ENCODE results near the gene NDRG4.

The NDRG4 gene

GRCh38 chr16:58515125-58515870 lies 15.4 kb downstream of the NDRG4 start, which contains the start of gene SETD6:
Gene SETD6 (plus strand): TSS chr16:58515517. CDS start chr16:58515538, 21 bp downstream.
- peak; percentile 73 for DNase-seq (ENCODE audit: extremely low read depth, low read depth)
- peak within 1 kb of the TSS; percentile 76 for H3K4me3 ChIP-seq (replicated peaks; ENCODE audit: low read depth, low read length)
- TF ChIP-seq, protein P1, sequence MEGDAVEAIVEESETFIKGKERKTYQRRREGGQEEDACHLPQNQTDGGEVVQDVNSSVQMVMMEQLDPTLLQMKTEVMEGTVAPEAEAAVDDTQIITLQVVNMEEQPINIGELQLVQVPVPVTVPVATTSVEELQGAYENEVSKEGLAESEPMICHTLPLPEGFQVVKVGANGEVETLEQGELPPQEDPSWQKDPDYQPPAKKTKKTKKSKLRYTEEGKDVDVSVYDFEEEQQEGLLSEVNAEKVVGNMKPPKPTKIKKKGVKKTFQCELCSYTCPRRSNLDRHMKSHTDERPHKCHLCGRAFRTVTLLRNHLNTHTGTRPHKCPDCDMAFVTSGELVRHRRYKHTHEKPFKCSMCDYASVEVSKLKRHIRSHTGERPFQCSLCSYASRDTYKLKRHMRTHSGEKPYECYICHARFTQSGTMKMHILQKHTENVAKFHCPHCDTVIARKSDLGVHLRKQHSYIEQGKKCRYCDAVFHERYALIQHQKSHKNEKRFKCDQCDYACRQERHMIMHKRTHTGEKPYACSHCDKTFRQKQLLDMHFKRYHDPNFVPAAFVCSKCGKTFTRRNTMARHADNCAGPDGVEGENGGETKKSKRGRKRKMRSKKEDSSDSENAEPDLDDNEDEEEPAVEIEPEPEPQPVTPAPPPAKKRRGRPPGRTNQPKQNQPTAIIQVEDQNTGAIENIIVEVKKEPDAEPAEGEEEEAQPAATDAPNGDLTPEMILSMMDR (IDR thresholded peaks at IDR 0.05; ENCODE audit: low read depth, low read length, missing control alignments) = no peak

- H3K4me3 ChIP-seq (replicated peaks; ENCODE audit: low read depth, low read length) = peak overlapping the region; percentile 76
- TF ChIP-seq, protein P1 (IDR thresholded peaks at IDR 0.05; ENCODE audit: low read depth, low read length, missing control alignments) = no peak
- no peak for DNase-seq (ENCODE audit: extremely low read depth, low read depth)
Measured at GRCh38 chr16:58515871-58516767, 16.2 kb downstream of the NDRG4 start.

DNA sequence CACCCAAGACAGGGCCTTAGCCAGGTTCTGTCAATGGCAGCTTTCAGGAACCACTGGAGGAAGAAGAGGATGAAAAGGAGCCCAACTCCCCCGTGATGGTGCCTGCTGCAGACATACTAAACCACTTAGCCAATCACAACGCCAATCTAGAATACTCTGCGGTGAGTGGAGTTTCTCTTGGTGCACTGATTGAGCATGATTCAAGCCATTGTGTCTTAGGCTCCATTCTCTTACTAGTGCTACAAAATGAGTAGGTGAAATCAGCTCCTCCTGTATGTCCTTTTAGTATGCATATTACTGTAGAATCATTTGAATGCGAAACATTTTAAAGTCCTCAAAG lies 16.8 kb downstream of the NDRG4 start:
- peak overlapping the region; percentile 76 for H3K4me3 ChIP-seq (replicated peaks; ENCODE audit: low read depth, low read length)
- no peak for DNase-seq (ENCODE audit: extremely low read depth, low read depth)
- TF ChIP-seq, protein P1 (IDR thresholded peaks at IDR 0.05; ENCODE audit: low read depth, low read length, missing control alignments) = no peak

GRCh38 chr16:58518083-58518979 lies 18.4 kb downstream of the NDRG4 start:
- no peak for DNase-seq (ENCODE audit: extremely low read depth, low read depth)
- TF ChIP-seq, protein P1 (IDR thresholded peaks at IDR 0.05; ENCODE audit: low read depth, low read length, missing control alignments) = no peak
- H3K4me3 ChIP-seq (replicated peaks; ENCODE audit: low read depth, low read length) = no peak overlapping the region

- TF ChIP-seq, protein P1 (IDR thresholded peaks at IDR 0.05; ENCODE audit: low read depth, low read length, missing control alignments) = no peak
- H3K4me3 ChIP-seq (replicated peaks; ENCODE audit: low read depth, low read length) = no peak overlapping the region
- no peak for DNase-seq (ENCODE audit: extremely low read depth, low read depth)
Measured at GRCh38 chr16:58518980-58519368, 19.0 kb downstream of the NDRG4 start.

DNA sequence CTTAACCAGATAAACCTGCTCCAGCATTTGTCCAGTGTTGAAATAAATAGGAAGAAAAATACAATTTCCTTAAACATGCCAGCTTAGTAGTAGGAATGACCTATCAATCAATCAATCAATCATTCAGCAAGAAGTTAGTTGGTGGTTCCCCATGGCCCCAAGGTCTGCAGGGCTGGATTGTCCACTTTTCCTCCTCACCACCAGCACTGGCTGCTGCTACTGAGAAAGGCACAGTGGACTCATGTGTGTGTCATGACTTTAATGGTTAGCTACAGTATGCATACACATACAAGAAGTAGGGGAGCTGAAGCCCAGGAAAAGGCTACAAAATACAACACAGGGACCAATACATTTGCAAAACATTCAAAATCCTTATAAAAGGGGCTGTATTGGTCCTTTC lies 19.8 kb downstream of the NDRG4 start:
- H3K4me3 ChIP-seq (replicated peaks; ENCODE audit: low read depth, low read length) = no peak overlapping the region
- DNase-seq (ENCODE audit: extremely low read depth, low read depth) = no peak
- TF ChIP-seq, protein P1 (IDR thresholded peaks at IDR 0.05; ENCODE audit: low read depth, low read length, missing control alignments) = no peak

Measured in HFF-Myc (cell line).